HG02642 (cell line): ENCODE results near the gene ANGPTL5.
"Not testable (repeated sequence)": the region's sequence is repeated elsewhere in the genome, so short reads cannot be mapped to it uniquely, and the experiment has no call there.

Experiments
- ATAC-seq: cut with Tn5 transposase; IDR thresholded peaks from one replicate; pipeline ENCODE4 v1.9.1; 2021; ENCODE audit warnings: mild to moderate bottlenecking; ENCODE audit not compliant: unreplicated experiment, poor library complexity

ANGPTL5 gene

GRCh38 chr11:101894505-101894904, 21.8 kb downstream of the ANGPTL5 start:
- no peak for ATAC-seq

DNA sequence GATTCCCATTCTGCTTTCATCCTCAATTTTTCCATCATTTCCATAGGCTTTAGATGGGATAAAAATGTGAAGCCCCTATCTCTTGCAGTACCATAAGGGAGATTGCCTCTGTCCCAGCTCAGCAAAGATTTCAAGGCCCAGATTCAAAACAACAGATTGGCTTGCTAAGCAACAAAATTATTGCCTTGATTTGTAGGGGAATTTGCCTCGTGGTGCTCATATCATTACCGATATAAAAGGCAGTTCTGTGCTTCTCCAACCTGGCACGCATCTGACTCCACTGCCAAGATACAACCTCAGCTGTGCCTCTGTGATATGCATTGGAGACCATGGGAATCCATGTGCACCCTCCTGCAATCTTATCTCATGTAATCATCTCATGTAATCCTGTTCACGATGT, 26.6 kb downstream of the ANGPTL5 start:
- ATAC-seq: no peak

GRCh38 chr11:101885631-101886030, 30.7 kb downstream of the ANGPTL5 start:
- ATAC-seq: no peak

GRCh38 chr11:101881586-101881985, 34.7 kb downstream of the ANGPTL5 start:
- no peak for ATAC-seq

GRCh38 chr11:101880222-101880621, 36.1 kb downstream of the ANGPTL5 start:
- no peak for ATAC-seq

- ATAC-seq: no peak
Observed at GRCh38 chr11:101872171-101872882, 44.0 kb downstream of the ANGPTL5 start.

DNA sequence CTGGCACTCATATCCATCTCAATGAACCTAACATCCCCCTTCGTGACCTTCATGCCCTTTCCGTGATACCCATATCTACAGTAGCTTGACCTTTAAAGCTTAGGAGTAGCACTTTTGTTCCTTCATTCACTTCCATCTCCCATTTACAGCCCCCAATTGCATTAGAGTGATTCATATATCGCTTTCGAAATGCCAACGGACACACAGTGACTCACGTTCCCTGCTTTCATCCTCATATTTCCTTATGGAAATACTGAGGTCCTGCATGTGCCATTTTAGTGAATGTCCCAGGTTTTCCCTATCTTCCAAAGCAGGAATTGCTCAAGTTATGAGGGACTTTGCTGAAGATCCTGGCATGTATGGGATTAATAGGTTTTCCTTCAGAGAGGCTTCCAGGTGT, 45.8 kb downstream of the ANGPTL5 start:
- no peak for ATAC-seq

GRCh38 chr11:101867951-101868350, 48.4 kb downstream of the ANGPTL5 start:
- ATAC-seq: no peak

- ATAC-seq: no peak
Observed at GRCh38 chr11:101866619-101867491, 49.5 kb downstream of the ANGPTL5 start.

DNA sequence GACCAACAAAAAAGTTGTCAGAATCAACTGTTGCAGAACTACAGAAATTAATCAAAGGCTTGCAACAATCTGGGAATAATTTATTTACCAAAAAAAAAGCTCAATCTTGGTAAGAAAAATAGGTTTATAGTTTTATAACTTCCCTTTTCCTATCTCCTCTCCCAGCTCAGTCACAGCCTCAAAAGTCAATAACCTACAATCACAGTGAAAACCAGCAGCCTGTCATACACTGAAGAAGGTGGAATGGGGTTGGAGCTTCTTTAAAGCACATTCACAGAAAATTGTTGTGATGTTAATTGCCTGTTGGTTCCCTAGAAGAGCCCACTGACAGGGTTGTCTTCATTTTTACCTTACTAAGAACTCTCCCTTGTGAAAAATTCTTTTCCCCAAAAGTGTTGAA, 52.2 kb downstream of the ANGPTL5 start:
- no peak for ATAC-seq

GRCh38 chr11:101863361-101863760, 53.0 kb downstream of the ANGPTL5 start:
- no peak for ATAC-seq

DNA sequence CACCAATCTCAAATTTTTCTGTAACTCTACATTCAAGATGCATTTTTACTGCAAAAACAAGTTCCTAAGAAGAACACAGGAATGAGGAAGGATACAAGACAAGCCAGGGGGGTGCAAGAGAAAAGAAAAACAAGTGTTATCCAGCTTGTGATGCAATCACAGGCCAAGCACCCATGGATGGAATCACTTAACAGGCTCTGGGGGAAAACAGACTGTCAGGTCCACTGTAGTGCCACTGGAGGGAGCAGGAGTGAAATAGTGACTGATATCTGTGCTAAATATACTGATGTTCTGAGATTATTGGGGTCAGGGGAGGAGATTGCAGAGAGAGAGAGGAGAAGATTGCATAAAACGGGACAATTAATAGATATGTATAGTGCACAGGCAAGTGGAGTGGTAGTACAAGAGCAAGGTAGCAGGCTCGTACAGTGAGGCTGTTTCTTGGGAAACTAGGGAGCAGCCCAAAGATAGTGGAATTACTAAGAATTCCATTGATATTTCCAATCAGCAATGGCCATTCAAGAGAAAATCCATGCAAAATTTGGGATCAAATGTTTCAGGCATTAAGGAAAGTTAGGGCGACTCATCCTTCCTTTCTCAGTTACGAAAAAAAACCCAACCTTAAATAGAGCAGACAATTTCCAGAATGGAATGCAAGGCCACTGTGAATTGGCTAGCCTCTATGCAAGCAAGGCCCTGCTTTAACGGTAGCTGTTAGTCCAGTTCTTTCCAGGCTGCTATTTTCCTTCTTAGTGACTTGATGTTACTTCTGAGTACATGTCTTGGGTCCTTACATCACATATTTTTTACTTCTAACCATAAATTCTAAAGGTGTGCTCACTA, 53.7 kb downstream of the ANGPTL5 start:
- ATAC-seq: no peak

- peak; percentile 91 for ATAC-seq
Observed at GRCh38 chr11:101860696-101861427, 55.5 kb downstream of the ANGPTL5 start.

GRCh38 chr11:101852260-101852659, 64.1 kb downstream of the ANGPTL5 start:
- not testable (repeated sequence) for ATAC-seq

- no peak for ATAC-seq
Observed at GRCh38 chr11:101848262-101848661, 68.1 kb downstream of the ANGPTL5 start.

DNA sequence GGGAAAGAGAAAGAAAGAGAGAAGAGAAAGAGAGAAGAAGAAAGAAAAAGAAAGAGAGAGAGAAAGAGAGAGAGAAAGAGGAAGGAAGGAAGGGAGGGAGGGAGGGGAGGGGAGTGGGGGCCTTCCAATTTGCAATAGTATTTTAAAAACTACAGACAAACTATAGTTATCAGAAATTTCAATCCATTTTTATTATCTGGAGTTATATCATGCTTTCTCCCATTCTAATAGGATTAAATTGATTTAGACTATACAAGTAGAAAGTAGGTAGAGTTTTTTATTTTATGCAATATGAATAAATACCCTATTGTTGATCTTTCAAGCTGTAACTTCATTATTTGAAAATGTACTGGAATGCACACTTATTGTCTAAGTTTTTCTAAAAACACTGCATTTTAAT, 71.7 kb downstream of the ANGPTL5 start:
- no peak for ATAC-seq

DNA sequence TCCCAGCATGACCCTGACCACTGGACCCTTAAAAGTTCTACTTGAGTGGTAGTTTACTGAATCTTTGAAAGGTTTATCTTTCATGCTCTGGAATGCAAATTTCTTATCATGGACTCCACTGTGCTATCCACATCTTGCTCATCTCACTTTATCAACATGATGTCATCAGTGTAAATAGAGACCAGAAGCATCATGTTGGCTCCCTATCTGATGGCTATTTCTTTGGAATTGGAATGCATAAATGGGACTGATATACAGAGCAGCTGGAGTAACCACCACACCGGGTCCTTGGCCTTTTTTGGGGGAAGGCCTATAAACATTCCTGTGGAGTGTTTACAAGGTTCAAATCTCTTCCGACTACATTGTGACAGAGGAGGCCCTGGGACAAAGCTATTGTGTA, 75.6 kb downstream of the ANGPTL5 start:
- ATAC-seq: no peak
